H9 (cell line): Measurements from ENCODE around the gene FTMT. TPM values are rescaled to one million over a fixed set of nuclear protein-coding genes. Genes with fewer than 3 reads are reported as not detected.
"Not testable (repeated sequence)": the region's sequence is repeated elsewhere in the genome, so short reads cannot be mapped to it uniquely, and the experiment has no call there.

Experiments
- DNase-seq: peaks from one replicate; pipeline ENCODE4 v3.0.0-alpha.2; 2017
- H2AFZ ChIP-seq: one replicate; pipeline ENCODE4 v1.6.1; 2013; ENCODE audit warnings: mild to moderate bottlenecking, low read length, control low read depth, moderate library complexity
- H2AK5ac ChIP-seq: 2 replicates; pipeline ENCODE4 v1.6.1; 2013; ENCODE audit warnings: low read length, control low read depth, mixed read lengths; ENCODE audit not compliant: insufficient read length
- H2BK120ac ChIP-seq: one replicate; pipeline ENCODE4 v1.6.1; 2013; ENCODE audit warnings: low read depth, mild to moderate bottlenecking, low read length, control low read depth, inconsistent platforms; ENCODE audit not compliant: poor library complexity, severe bottlenecking
- H2BK12ac ChIP-seq: 2 replicates; pipeline ENCODE4 v1.6.1; 2013; ENCODE audit warnings: low read length, control low read depth, mixed read lengths, low read depth; ENCODE audit not compliant: insufficient read length
- H2BK15ac ChIP-seq: 2 replicates; pipeline ENCODE4 v1.6.1; 2013; ENCODE audit warnings: low read depth, low read length, control low read depth
- H2BK20ac ChIP-seq: one replicate; pipeline ENCODE4 v1.6.1; 2013; ENCODE audit warnings: low read depth, mild to moderate bottlenecking, low read length, control low read depth, inconsistent platforms; ENCODE audit not compliant: poor library complexity, severe bottlenecking
- H2BK5ac ChIP-seq: 2 replicates; pipeline ENCODE4 v1.6.1; 2013; ENCODE audit warnings: low read length, control low read depth, mixed read lengths; ENCODE audit not compliant: insufficient read length
- H3K14ac ChIP-seq: 2 replicates; pipeline ENCODE4 v1.6.1; 2013; ENCODE audit warnings: low read length, control low read depth; ENCODE audit not compliant: insufficient read depth
- H3K18ac ChIP-seq: 2 replicates; pipeline ENCODE4 v1.6.1; 2013; ENCODE audit warnings: low read depth, mild to moderate bottlenecking, mixed read lengths, low read length, control low read depth; ENCODE audit not compliant: insufficient read length
- H3K23ac ChIP-seq: 2 replicates; pipeline ENCODE4 v1.6.1; 2013; ENCODE audit warnings: low read length, control low read depth, mixed read lengths, low read depth; ENCODE audit not compliant: insufficient read length
- H3K23me2 ChIP-seq: 2 replicates; pipeline ENCODE4 v1.6.1; 2013; ENCODE audit warnings: low read depth, mild to moderate bottlenecking, mixed read lengths, low read length, control low read depth; ENCODE audit not compliant: insufficient read length, poor library complexity, severe bottlenecking
- H3K27ac ChIP-seq: 2 replicates; pipeline ENCODE4 v1.5.1; 2013; ENCODE audit warnings: low read length, control low read depth, mixed read lengths, low read depth; ENCODE audit not compliant: insufficient read length
- H3K27me3 ChIP-seq: 2 replicates; pipeline ENCODE4 v1.6.1; 2013; ENCODE audit warnings: low read length, control low read depth, inconsistent platforms; ENCODE audit not compliant: insufficient read depth
- H3K4ac ChIP-seq: 2 replicates; pipeline ENCODE4 v1.6.1; 2013; ENCODE audit warnings: low read depth, mild to moderate bottlenecking, control low read depth, inconsistent platforms, low read length, moderate library complexity
- H3K4me1 ChIP-seq: 2 replicates; pipeline ENCODE4 v1.6.1; 2013; ENCODE audit warnings: low read length, control low read depth, inconsistent platforms; ENCODE audit not compliant: insufficient read depth
- H3K4me2 ChIP-seq: 2 replicates; pipeline ENCODE4 v1.6.1; 2013; ENCODE audit warnings: low read length, control low read depth, mixed read lengths; ENCODE audit not compliant: insufficient read length, insufficient read depth
- H3K56ac ChIP-seq: 2 replicates; pipeline ENCODE4 v1.6.1; 2013; ENCODE audit warnings: low read depth, mild to moderate bottlenecking, mixed read lengths, low read length, control low read depth; ENCODE audit not compliant: insufficient read length
- H3K79me1 ChIP-seq: 2 replicates; pipeline ENCODE4 v1.6.1; 2013; ENCODE audit warnings: low read depth, mild to moderate bottlenecking, moderate library complexity, low read length, control low read depth, inconsistent platforms; ENCODE audit not compliant: insufficient read depth, poor library complexity, severe bottlenecking
- H3K79me2 ChIP-seq: 2 replicates; pipeline ENCODE4 v1.6.1; 2013; ENCODE audit warnings: low read length, control low read depth, inconsistent platforms; ENCODE audit not compliant: insufficient read depth
- H3K9ac ChIP-seq: 2 replicates; pipeline ENCODE4 v1.6.1; 2013; ENCODE audit warnings: low read length, control low read depth, mixed read lengths; ENCODE audit not compliant: insufficient read length; ENCODE audit errors: extremely low read depth
- H3K9me3 ChIP-seq: one replicate; pipeline ENCODE4 v1.6.1; 2013; ENCODE audit warnings: low read depth, low read length, inconsistent platforms; ENCODE audit not compliant: control insufficient read depth
- H3T11ph ChIP-seq: one replicate; pipeline ENCODE4 v1.6.1; 2013; ENCODE audit warnings: mild to moderate bottlenecking, low read length, control low read depth, inconsistent platforms
- H4K20me1 ChIP-seq: one replicate; pipeline ENCODE4 v1.6.1; 2013; ENCODE audit not compliant: control insufficient read depth, insufficient read length, insufficient read depth
- H4K5ac ChIP-seq: 2 replicates; pipeline ENCODE4 v1.6.1; 2013; ENCODE audit warnings: low read depth, mild to moderate bottlenecking, mixed read lengths, low read length, control low read depth; ENCODE audit not compliant: insufficient read length
- H4K8ac ChIP-seq: replicated peaks from 2 replicates; pipeline ENCODE4 v1.6.1; 2013; ENCODE audit warnings: low read length, control low read depth, mixed read lengths, low read depth; ENCODE audit not compliant: insufficient read length
- H4K91ac ChIP-seq: 2 replicates; pipeline ENCODE4 v1.6.1; 2013; ENCODE audit warnings: low read depth, mild to moderate bottlenecking, moderate library complexity, mixed read lengths, low read length, control low read depth; ENCODE audit not compliant: insufficient read length
- H3K27ac Mint-ChIP-seq, 3 experiments: 2 replicates in 2 of 3; 3 replicates in 1 of 3; pipeline ENCODE4 v1.8.0; 2020 to 2021; ENCODE audit warnings: mixed read lengths in 3 of 3, mild to moderate bottlenecking in 1 of 3, moderate library complexity in 1 of 3
- H3K27me3 Mint-ChIP-seq: 2 replicates; pipeline ENCODE4 v1.8.0; 2021; ENCODE audit warnings: low read depth, mild to moderate bottlenecking, moderate library complexity, mixed read lengths
- H3K36me3 Mint-ChIP-seq, 3 experiments: 2 replicates in 2 of 3; 3 replicates in 1 of 3; pipeline ENCODE4 v1.8.0; 2020 to 2021; ENCODE audit warnings: low read depth in 3 of 3, mixed read lengths in 3 of 3; ENCODE audit not compliant: insufficient read depth in 1 of 3
- H3K4me1 Mint-ChIP-seq, 2 experiments: 2 replicates each; pipeline ENCODE4 v1.8.0; 2020; ENCODE audit warnings: mixed read lengths in 2 of 2
- H3K4me3 Mint-ChIP-seq, 2 experiments: 2 replicates in 1 of 2; 3 replicates in 1 of 2; pipeline ENCODE4 v1.8.0; 2020 to 2021; ENCODE audit warnings: mild to moderate bottlenecking in 2 of 2, mixed read lengths in 2 of 2, moderate library complexity in 1 of 2
- H3K9me3 Mint-ChIP-seq, 2 experiments: 2 replicates in 1 of 2; 3 replicates in 1 of 2; pipeline ENCODE4 v1.8.0; 2020; ENCODE audit warnings: mild to moderate bottlenecking in 2 of 2, mixed read lengths in 2 of 2, moderate library complexity in 1 of 2
- CTCF ChIP-seq: fragments of 200-600 bp; sonication (generic); conservative IDR thresholded peaks from 3 replicates; pipeline ENCODE4 v1.8.0; 2021; ENCODE audit warnings: antibody characterized with exemption, mild to moderate bottlenecking
- WGBS: extraction: QIAGEN DNeasy Blood & Tissue Kit; methylation state at CpG from one replicate; pipeline ENCODE4 v1.1.7; 2013; ENCODE audit warnings: missing lambda C conversion rate, low lambda C conversion rate, mixed read lengths; ENCODE audit not compliant: insufficient read length; ENCODE audit errors: extremely low coverage; 5-methylcytosine and 5-hydroxymethylcytosine counted together
- long read RNA-seq: library from polyadenylated mRNA; unstranded; transcript quantifications from one replicate; pipeline ENCODE4 v2.0.0, GENCODE V29; 2020
- total RNA-seq: library from RNA; stranded (reverse); gene quantifications from 2 replicates; pipeline ENCODE4 v1.2.1, GENCODE V29; 2021

Gene FTMT
- not detected in 2 replicates for total RNA-seq
- long read RNA-seq: 0 reads

- no peak within 1 kb of the TSS for H3K14ac ChIP-seq
- no peak within 1 kb of the TSS for H3K4me3 Mint-ChIP-seq
- DNase-seq: no peak
Measured at GRCh38 chr5:121851643-121852574, at the start of gene FTMT. Gene FTMT (plus strand): TSS chr5:121851882. CDS start chr5:121851964, 82 bp downstream.

GRCh38 chr5:121805251-121805650 lies 46.4 kb upstream of the FTMT start:
- H3K23ac ChIP-seq, H3K9me3 ChIP-seq, H4K91ac ChIP-seq, H3K14ac ChIP-seq, H3K4me1 Mint-ChIP-seq, H4K20me1 ChIP-seq, H2AK5ac ChIP-seq, H3T11ph ChIP-seq, H3K9ac ChIP-seq, H4K5ac ChIP-seq, H3K4me1 ChIP-seq, H2BK12ac ChIP-seq, H3K56ac ChIP-seq, H4K8ac ChIP-seq, H3K4me2 ChIP-seq, H3K23me2 ChIP-seq, H2BK20ac ChIP-seq, H2AFZ ChIP-seq, H3K9me3 Mint-ChIP-seq, H3K27ac Mint-ChIP-seq, H3K18ac ChIP-seq, H2BK120ac ChIP-seq, H3K79me1 ChIP-seq, H2BK15ac ChIP-seq, H3K27me3 Mint-ChIP-seq, H3K27ac ChIP-seq, DNase-seq, H3K79me2 ChIP-seq, H3K4ac ChIP-seq, H3K4me3 Mint-ChIP-seq, H2BK5ac ChIP-seq, H3K27me3 ChIP-seq, H3K36me3 Mint-ChIP-seq: not testable (repeated sequence)
- no CpG with 5 or more reads among the region's 2 CpGs for WGBS

More at GRCh38 chr5:121851643-121852574, at the start of gene FTMT:
- Histone ChIP-seq H2AK5ac (no peak within 1 kb of the TSS), H4K91ac (no peak within 1 kb of the TSS), H3K4ac (no peak within 1 kb of the TSS), H3K56ac (no peak within 1 kb of the TSS), H2AFZ (no peak within 1 kb of the TSS), H4K20me1 (no peaks in the 10 kb centered on the region), H3K9me3 (no peaks in the 10 kb centered on the region), H3K27me3 (no peaks in the 10 kb centered on the region), H2BK20ac (no peak within 1 kb of the TSS), H3K23ac (no peak within 1 kb of the TSS), H3K4me1 (peaks cover 3% of the 10 kb centered on the region; the same call in 1 of the 2 replicates), H3K27ac (no peak within 1 kb of the TSS), H3K9ac (no peak within 1 kb of the TSS), H2BK12ac (no peak within 1 kb of the TSS), H2BK5ac (no peak within 1 kb of the TSS), H4K5ac (no peak within 1 kb of the TSS), H3T11ph (no peak within 1 kb of the TSS), H3K23me2 (no peaks in the 10 kb centered on the region), H4K8ac (no peak within 1 kb of the TSS), H3K18ac (no peak within 1 kb of the TSS), H2BK120ac (no peak within 1 kb of the TSS), H2BK15ac (no peak within 1 kb of the TSS), H3K4me2 (no peak within 1 kb of the TSS), H3K79me2 (no peaks in the 10 kb centered on the region), H3K79me1 (no peaks in the 10 kb centered on the region)
- Mint-ChIP-seq H3K27me3 (no peaks in the 10 kb centered on the region), H3K4me1 (peaks cover 8 to 9% of the 10 kb centered on the region in 2 experiments), H3K9me3 (peaks cover 7 to 11% of the 10 kb centered on the region in 2 experiments; a peak in 4 of 5 replicates), H3K27ac (no peak within 1 kb of the TSS), H3K36me3 (no peaks in the 10 kb centered on the region; a peak in 2 of 7 replicates)
- no peak for TF ChIP-seq CTCF
- WGBS: no CpG with 5 or more reads among the region's 77 CpGs
